Measurements from ENCODE around the gene TRIM28.

- TF ChIP-seq EZH2 (IDR thresholded peaks at IDR 0.05; ENCODE audit: borderline replicate concordance, low read depth, low read length, severe bottlenecking) (no peak), CTCF (IDR thresholded peaks at IDR 0.05; ENCODE audit: extremely low read depth in 1 of 2, insufficient read depth in 1 of 2, low read depth in 1 of 2, low read length in 2 of 2) (no peak), POLR2A (IDR thresholded peaks at IDR 0.05; ENCODE audit: low read depth, low read length) (no peak)
Observed at GRCh38 chr19:58529405-58529804, 14.5 kb upstream of the TRIM28 start.
